HepG2 (cell line): ENCODE measurements around the gene DYNLT2B. TPM values are rescaled to one million over a fixed set of nuclear protein-coding genes. Genes with fewer than 3 reads are reported as not detected.

Experiments used
- ATAC-seq: fragments of 200-7000 bp; cut with Tn5 transposase; 3 replicates; pipeline ENCODE4 v1.9.1; 2020; ENCODE audit warnings: mild to moderate bottlenecking, moderate library complexity
- BruUV-seq: library from RNA; stranded (reverse); fragments of 400-500 nt; replicated peaks from 2 replicates; lab custom pipeline; 2021; lab: Mats Ljungman, UMichigan
- CTCF ChIA-PET: fragments of 300-600 bp; formaldehyde crosslinking; extraction: SDS; loops from one replicate; lab custom pipeline; 2021; ENCODE audit warnings: low total read pairs, inconsistent platforms, low intra/inter-chr PET ratio; lab: Yijun Ruan, JAX
- POLR2A ChIA-PET: fragments of 350-600 bp; sonication (Branson Sonifier 250); formaldehyde crosslinking; loops from one replicate; lab custom pipeline; 2020; ENCODE audit warnings: antibody characterized with exemption, inconsistent platforms; lab: Yijun Ruan, JAX
- DNase-seq: peaks from one replicate; pipeline ENCODE4 v3.0.0-alpha.2; 2015; ENCODE audit warnings: low spot score
- FAIRE-seq: peaks from 3 replicates; lab custom pipeline; 2011; peaks lifted over from hg19 to GRCh38; lab: Jason Lieb, UNC
- H2AFZ ChIP-seq: one replicate; pipeline ENCODE4 v1.6.1; 2011; ENCODE audit warnings: low read length, inconsistent platforms
- H3K27ac ChIP-seq: fragments of 300-600 bp; 3 replicates; pipeline ENCODE4 v1.8.0; 2011; ENCODE audit warnings: mixed run types, mild to moderate bottlenecking, mixed read lengths, low read length, inconsistent platforms; ENCODE audit not compliant: insufficient read depth; ENCODE audit errors: extremely low read length
- H3K27me3 ChIP-seq, 2 experiments: fragments of 200-600 bp in 1 of 2; 2 replicates in 1 of 2; 3 replicates in 1 of 2; pipeline versions ENCODE4 v1.6.0 to v1.8.0; 2011; ENCODE audit warnings: low read length in 2 of 2, mild to moderate bottlenecking in 2 of 2, moderate library complexity in 2 of 2, inconsistent platforms in 1 of 2; ENCODE audit not compliant: insufficient read depth in 2 of 2, control insufficient read depth in 1 of 2
- H3K36me3 ChIP-seq, 2 experiments: fragments of 200-600 bp in 1 of 2; replicated peaks in 1 of 2; 2 replicates in 1 of 2; 3 replicates in 1 of 2; pipeline versions ENCODE4 v1.5.1 to v1.8.0; 2011; ENCODE audit warnings: low read length in 2 of 2, inconsistent platforms in 1 of 2; ENCODE audit not compliant: insufficient read depth in 2 of 2, control insufficient read depth in 1 of 2
- H3K4me1 ChIP-seq: 2 replicates; pipeline ENCODE4 v1.5.1; 2012; ENCODE audit warnings: low read length, inconsistent platforms; ENCODE audit not compliant: insufficient read depth
- H3K4me2 ChIP-seq: 2 replicates; pipeline ENCODE4 v1.6.0; 2011; ENCODE audit warnings: low read depth, low read length, inconsistent platforms
- H3K4me3 ChIP-seq, 3 experiments: fragments of 200-600 bp in 1 of 3; sonication (generic), shearing (Covaris generic) in 1 of 3; replicated peaks in 1 of 3; 2 replicates each; pipeline ENCODE4 v1.5.1; 2011 to 2016; ENCODE audit warnings: low read length in 3 of 3, inconsistent platforms in 2 of 3, low read depth in 2 of 3, mild to moderate bottlenecking in 2 of 3, control low read depth in 1 of 3, mixed read lengths in 1 of 3; ENCODE audit not compliant: insufficient read depth in 1 of 3
- H3K79me2 ChIP-seq: one replicate; pipeline ENCODE4 v1.6.1; 2011; ENCODE audit warnings: low read length, inconsistent platforms; ENCODE audit not compliant: insufficient read depth
- H3K9ac ChIP-seq: 2 replicates; pipeline ENCODE4 v1.6.0; 2011; ENCODE audit warnings: mild to moderate bottlenecking, low read depth, low read length, inconsistent platforms; ENCODE audit not compliant: insufficient read depth
- H3K9me3 ChIP-seq: 2 replicates; pipeline ENCODE4 v1.5.1; 2012; ENCODE audit warnings: mild to moderate bottlenecking, low read length
- H4K20me1 ChIP-seq: 2 replicates; pipeline ENCODE4 v1.6.0; 2011; ENCODE audit warnings: inconsistent platforms, mild to moderate bottlenecking, low read length, moderate library complexity; ENCODE audit not compliant: insufficient read depth
- ATF2 ChIP-seq: sonication (generic); formaldehyde crosslinking; IDR thresholded peaks from 2 replicates; pipeline ENCODE4 v1.4.0; 2020; ENCODE audit warnings: missing genetic modification reagents
- BHLHE40 ChIP-seq: IDR thresholded peaks from 2 replicates; pipeline ENCODE4 v1.6.1; 2011; ENCODE audit warnings: low read length, improper control_type of control experiment
- GMEB1 ChIP-seq: sonication (generic); formaldehyde crosslinking; IDR thresholded peaks from 2 replicates; pipeline ENCODE4 v1.5.1; 2020; ENCODE audit warnings: missing genetic modification reagents, mild to moderate bottlenecking, borderline replicate concordance
- MLLT10 ChIP-seq: sonication (generic); formaldehyde crosslinking; IDR thresholded peaks from 2 replicates; pipeline ENCODE4 v1.4.0; 2020; ENCODE audit warnings: missing genetic modification reagents
- RBM39 ChIP-seq: fragments of 200-400 bp; formaldehyde crosslinking; IDR thresholded peaks from one replicate; pipeline ENCODE4 v1.6.1; 2018; ENCODE audit warnings: antibody characterized with exemption, mild to moderate bottlenecking, low read depth, low read length; ENCODE audit not compliant: poor library complexity, severe bottlenecking
- TMF1 ChIP-seq: sonication (generic); formaldehyde crosslinking; IDR thresholded peaks from 2 replicates; pipeline ENCODE4 v1.8.1; 2022; ENCODE audit warnings: low read depth, missing genetic modification reagents
- ZFP62 ChIP-seq: sonication (generic); formaldehyde crosslinking; IDR thresholded peaks from 2 replicates; pipeline ENCODE4 v1.4.0; 2020; ENCODE audit warnings: missing genetic modification reagents
- ZNF816 ChIP-seq: sonication (generic); formaldehyde crosslinking; IDR thresholded peaks from 2 replicates; pipeline ENCODE4 v1.8.0; 2022; ENCODE audit warnings: missing genetic modification reagents, mild to moderate bottlenecking, borderline replicate concordance
- WGBS: methylation state at CpG from one replicate; pipeline ENCODE4 v1.1.6; 2017; ENCODE audit warnings: low lambda C conversion rate; 5-methylcytosine and 5-hydroxymethylcytosine counted together
- in situ Hi-C: cut with HindIII; loops from 2 replicates; pipeline ENCODE4 v1.10.0; 2017; ENCODE audit warnings: low pct_unique_long_range_greater_than_20kb; ENCODE audit not compliant: extremely low pct_ligation_motif_present
- intact Hi-C: fragments of 100-400 bp; cut with micrococcal nuclease; formaldehyde crosslinking; loops from one replicate; pipeline ENCODE4 v1.10.0; 2022; ENCODE audit not compliant: unreplicated experiment
- polyA plus RNA-seq, 8 experiments: library from polyadenylated mRNA; depleted of rRNA in 3 of 8; stranded (reverse) in 7 of 8; unstranded in 1 of 8; fragments of >200 nt; fragmentation: Illumina TruSeq in 4 of 8; extraction: Trizol in 4 of 8; gene quantifications; 2 replicates each; pipeline versions ENCODE4 v1.2.1 to v1.2.3, GENCODE V29; 2011 to 2016; ENCODE audit warnings: low read depth in 4 of 8, missing spikeins in 1 of 8, mixed read lengths in 1 of 8; ENCODE audit not compliant: insufficient read depth in 1 of 8
- total RNA-seq, 5 experiments: library from RNA; depleted of rRNA; stranded (reverse); fragments of >200 nt; fragmentation: Illumina TruSeq; extraction: Trizol; gene quantifications; 2 replicates each; pipeline ENCODE4 v1.2.3, GENCODE V29; 2016; ENCODE audit warnings: low read depth in 1 of 5
- TF ChIP-seq, protein P1 (sequence below): sonication (generic); formaldehyde crosslinking; IDR thresholded peaks from 2 replicates; pipeline ENCODE4 v1.4.0; 2020; ENCODE audit warnings: missing genetic modification reagents, borderline replicate concordance

Gene DYNLT2B
- total and polyA plus RNA-seq, 2 of the 13 experiments (the other 11 are each of a cell fraction or from before 2014, with no cell fraction given): 4.0 to 7.0 TPM

DNA sequence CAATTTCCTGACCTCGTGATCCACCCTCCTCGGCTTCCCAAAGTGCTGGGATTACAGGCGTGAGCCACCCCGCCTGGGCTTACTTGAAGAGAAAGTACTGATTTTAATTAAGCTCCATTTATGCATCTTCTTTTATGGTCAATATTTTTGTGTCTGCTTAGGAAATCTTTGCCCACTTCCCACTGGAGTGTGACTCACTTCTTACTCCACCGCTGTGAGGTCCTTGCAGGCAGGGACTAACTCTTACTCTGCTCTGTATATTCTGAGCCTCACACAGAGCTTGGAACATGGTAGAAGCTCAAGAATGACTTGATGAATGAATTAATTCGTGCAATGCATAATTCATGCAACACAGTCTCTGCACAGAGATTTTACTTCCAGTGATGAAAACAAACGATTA lies 23.1 kb upstream of the DYNLT2B start:
- Histone ChIP-seq H3K4me3 (no peak overlapping the region), H3K9ac (no peak overlapping the region), H4K20me1 (no peaks in the 10 kb centered on the region), H3K4me1 (peaks cover 19% of the 10 kb centered on the region), H3K4me2 (no peak overlapping the region), H3K9me3 (no peaks in the 10 kb centered on the region), H3K79me2 (no peaks in the 10 kb centered on the region), H3K36me3 (no peaks in the 10 kb centered on the region), H2AFZ (no peak overlapping the region), H3K27me3 (no peaks in the 10 kb centered on the region), H3K27ac (no peak overlapping the region)
- FAIRE-seq: no peak
- no peak for ATAC-seq
- intact Hi-C loops (no loop called here), in situ Hi-C loops (no loop called here)
- 95% methylated on average over 7 of the region's 7 CpGs for WGBS
- no TSS peak for BruUV-seq
- no peak for TF ChIP-seq ZNF816
- TF ChIP-seq BHLHE40: no peak
- TF ChIP-seq TMF1 (CRISPR knock-in tag): no peak
- TF ChIP-seq MLLT10 (CRISPR knock-in tag): no peak
- no peak for TF ChIP-seq ZFP62 (CRISPR knock-in tag)
- TF ChIP-seq ATF2 (CRISPR knock-in tag): no peak
- TF ChIP-seq GMEB1 (CRISPR knock-in tag): no peak
- TF ChIP-seq, protein P1, sequence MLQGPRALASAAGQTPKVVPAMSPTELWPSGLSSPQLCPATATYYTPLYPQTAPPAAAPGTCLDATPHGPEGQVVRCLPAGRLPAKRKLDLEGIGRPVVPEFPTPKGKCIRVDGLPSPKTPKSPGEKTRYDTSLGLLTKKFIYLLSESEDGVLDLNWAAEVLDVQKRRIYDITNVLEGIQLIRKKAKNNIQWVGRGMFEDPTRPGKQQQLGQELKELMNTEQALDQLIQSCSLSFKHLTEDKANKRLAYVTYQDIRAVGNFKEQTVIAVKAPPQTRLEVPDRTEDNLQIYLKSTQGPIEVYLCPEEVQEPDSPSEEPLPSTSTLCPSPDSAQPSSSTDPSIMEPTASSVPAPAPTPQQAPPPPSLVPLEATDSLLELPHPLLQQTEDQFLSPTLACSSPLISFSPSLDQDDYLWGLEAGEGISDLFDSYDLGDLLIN (CRISPR knock-in tag): no peak
- TF ChIP-seq RBM39: no peak
- ChIA-PET CTCF (no interaction called here), POLR2A (no interaction called here)
- DNase-seq: no peak
